ENCODE data around the gene XKR7.

GRCh38 chr20:31926493-31926892 is 41.5 kb upstream of the XKR7 start:
- no peak for TF ChIP-seq CTCF (IDR thresholded peaks at IDR 0.05)
- no peak for TF ChIP-seq POLR2A (IDR thresholded peaks at IDR 0.05)
